ENCODE data around the gene NYAP1.
"Not testable (repeated sequence)": the region's sequence is repeated elsewhere in the genome, so short reads cannot be mapped to it uniquely, and the experiment has no call there.

The NYAP1 gene

DNA sequence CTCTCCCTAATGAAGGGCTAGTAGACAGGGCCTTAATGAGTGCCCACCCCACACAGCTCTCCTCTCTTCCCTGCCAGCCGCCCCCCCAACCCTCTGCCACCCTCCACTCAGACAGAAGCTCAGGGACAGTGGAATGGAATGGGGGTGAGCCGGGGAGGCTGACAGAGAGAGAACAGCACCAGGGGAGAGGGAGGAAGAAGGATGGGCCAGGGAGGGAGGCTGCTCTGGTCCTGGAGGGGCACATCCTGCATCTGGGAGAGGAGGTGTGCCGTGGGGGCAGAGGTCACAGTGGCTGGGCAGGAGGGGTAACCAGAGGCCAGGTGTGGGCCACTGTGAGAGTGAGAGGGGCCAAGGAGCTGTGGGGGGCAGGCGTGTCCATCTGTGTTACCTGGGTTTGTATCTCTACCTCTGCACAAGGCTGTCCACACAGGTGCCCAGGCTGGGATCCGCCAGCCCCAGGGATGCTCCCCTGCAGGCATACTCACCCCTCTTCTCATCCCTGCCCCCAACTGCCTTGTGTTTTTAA lies 2.4 kb downstream of the NYAP1 start:
- Mint-ChIP-seq H3K27ac (no peak overlapping the region), H3K36me3 (ENCODE audit: low read depth) (no peaks in the 10 kb centered on the region), H3K4me3 (peak overlapping the region; percentile 28), H3K27me3 (no peaks in the 10 kb centered on the region), H3K9me3 (no peaks in the 10 kb centered on the region), H3K4me1 (ENCODE audit: low read depth) (peaks cover 7% of the 10 kb centered on the region)

DNA sequence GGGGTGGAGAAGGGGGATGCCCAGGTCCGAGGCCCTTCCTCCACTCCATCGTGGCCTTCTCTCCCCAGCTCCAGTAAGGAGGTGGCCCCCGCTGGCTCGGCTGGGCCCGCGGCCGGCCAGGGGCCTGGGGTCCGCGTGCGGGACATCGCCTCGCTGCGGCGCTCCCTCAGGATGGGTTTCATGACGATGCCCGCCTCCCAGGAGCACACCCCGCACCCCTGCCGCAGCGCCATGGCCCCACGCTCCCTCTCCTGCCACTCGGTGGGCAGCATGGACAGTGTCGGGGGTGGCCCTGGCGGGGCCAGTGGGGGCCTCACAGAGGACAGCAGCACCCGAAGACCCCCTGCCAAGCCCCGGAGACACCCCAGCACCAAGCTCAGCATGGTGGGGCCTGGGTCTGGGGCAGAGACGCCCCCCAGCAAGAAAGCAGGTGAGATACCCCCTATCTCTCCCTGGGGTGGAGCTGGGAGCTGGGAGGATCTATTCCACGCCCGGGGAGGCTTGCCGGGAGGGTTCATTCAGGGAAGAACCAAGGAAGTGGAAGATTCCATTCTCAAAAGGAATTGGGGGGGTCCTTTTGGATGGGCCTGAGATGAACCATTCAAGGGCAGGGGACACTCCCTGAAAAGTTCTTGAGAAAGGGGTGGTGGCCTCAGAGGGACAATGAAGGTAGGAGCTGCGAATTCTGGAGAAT lies 3.2 kb downstream of the NYAP1 start:
- Mint-ChIP-seq H3K36me3 (ENCODE audit: low read depth) (no peaks in the 10 kb centered on the region), H3K27ac (no peak overlapping the region), H3K4me3 (no peak overlapping the region), H3K9me3 (no peaks in the 10 kb centered on the region), H3K4me1 (ENCODE audit: low read depth) (peaks cover 7% of the 10 kb centered on the region), H3K27me3 (no peaks in the 10 kb centered on the region)

DNA sequence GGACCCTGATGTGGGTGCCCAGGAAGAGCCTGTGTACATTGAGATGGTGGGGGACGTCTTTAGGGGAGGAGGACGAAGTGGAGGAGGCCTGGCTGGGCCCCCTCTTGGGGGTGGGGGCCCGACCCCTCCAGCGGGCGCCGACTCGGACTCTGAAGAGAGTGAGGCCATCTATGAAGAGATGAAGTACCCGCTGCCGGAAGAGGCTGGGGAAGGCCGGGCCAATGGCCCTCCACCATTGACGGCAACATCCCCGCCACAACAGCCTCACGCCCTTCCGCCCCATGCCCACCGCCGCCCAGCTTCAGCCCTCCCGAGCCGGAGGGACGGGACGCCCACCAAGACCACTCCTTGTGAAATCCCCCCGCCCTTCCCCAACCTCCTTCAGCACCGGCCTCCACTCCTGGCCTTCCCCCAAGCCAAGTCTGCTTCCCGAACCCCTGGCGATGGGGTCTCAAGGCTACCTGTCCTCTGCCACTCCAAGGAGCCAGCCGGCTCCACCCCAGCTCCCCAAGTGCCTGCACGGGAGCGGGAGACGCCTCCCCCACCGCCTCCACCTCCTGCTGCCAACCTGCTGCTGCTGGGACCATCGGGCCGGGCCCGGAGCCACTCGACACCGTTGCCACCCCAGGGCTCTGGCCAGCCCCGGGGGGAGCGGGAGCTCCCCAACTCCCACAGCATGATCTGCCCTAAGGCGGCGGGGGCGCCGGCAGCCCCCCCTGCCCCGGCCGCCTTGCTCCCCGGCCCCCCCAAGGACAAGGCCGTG lies 4.8 kb downstream of the NYAP1 start:
- Mint-ChIP-seq H3K9me3 (no peaks in the 10 kb centered on the region), H3K27ac (no peak overlapping the region), H3K4me3 (no peak overlapping the region), H3K4me1 (ENCODE audit: low read depth) (peaks cover 11% of the 10 kb centered on the region), H3K36me3 (ENCODE audit: low read depth) (no peaks in the 10 kb centered on the region), H3K27me3 (peaks cover 3% of the 10 kb centered on the region)

DNA sequence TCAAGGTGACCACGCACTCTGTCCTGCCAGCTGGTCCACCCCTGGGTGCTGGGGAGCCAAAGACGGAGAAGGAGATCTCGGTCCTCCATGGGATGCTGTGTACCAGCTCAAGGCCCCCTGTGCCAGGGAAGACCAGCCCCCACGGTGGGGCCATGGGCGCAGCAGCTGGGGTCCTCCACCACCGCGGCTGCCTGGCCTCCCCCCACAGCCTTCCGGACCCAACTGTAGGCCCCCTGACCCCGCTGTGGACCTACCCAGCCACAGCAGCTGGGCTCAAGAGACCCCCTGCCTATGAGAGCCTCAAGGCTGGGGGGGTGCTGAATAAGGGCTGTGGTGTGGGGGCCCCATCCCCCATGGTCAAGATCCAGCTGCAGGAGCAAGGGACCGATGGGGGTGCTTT lies 5.4 kb downstream of the NYAP1 start:
- Mint-ChIP-seq H3K27ac (peak overlapping the region; percentile 38), H3K36me3 (ENCODE audit: low read depth) (no peaks in the 10 kb centered on the region), H3K27me3 (peaks cover 3% of the 10 kb centered on the region), H3K4me1 (ENCODE audit: low read depth) (peaks cover 11% of the 10 kb centered on the region), H3K4me3 (no peak overlapping the region), H3K9me3 (no peaks in the 10 kb centered on the region)

DNA sequence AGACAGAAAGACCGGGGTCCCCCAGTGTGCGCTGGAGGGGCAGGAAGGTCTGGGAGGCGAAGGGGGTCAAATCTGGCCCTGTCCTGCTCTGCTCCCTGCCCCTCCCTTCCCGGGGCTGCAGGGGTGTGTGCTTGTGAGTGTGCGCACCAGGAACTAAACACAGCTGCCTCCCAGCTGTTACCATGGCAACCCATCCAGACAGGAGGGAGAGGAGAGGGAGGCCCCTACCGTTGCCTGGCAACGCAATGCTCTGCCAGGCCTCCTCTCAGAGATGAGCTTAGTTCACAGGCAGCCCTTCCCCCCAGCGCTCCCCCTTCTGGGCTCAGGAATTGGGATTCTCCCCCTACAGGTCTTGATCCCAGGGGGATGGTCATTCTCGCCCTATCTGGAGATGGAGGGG lies 6.1 kb downstream of the NYAP1 start:
- peaks cover 5% of the 10 kb centered on the region for H3K27me3 Mint-ChIP-seq
- H3K27ac Mint-ChIP-seq = no peak overlapping the region
- no peaks in the 10 kb centered on the region for H3K9me3 Mint-ChIP-seq
- H3K4me3 Mint-ChIP-seq = no peak overlapping the region
- H3K4me1 Mint-ChIP-seq (ENCODE audit: low read depth) = peaks cover 11% of the 10 kb centered on the region
- no peaks in the 10 kb centered on the region for H3K36me3 Mint-ChIP-seq (ENCODE audit: low read depth)

DNA sequence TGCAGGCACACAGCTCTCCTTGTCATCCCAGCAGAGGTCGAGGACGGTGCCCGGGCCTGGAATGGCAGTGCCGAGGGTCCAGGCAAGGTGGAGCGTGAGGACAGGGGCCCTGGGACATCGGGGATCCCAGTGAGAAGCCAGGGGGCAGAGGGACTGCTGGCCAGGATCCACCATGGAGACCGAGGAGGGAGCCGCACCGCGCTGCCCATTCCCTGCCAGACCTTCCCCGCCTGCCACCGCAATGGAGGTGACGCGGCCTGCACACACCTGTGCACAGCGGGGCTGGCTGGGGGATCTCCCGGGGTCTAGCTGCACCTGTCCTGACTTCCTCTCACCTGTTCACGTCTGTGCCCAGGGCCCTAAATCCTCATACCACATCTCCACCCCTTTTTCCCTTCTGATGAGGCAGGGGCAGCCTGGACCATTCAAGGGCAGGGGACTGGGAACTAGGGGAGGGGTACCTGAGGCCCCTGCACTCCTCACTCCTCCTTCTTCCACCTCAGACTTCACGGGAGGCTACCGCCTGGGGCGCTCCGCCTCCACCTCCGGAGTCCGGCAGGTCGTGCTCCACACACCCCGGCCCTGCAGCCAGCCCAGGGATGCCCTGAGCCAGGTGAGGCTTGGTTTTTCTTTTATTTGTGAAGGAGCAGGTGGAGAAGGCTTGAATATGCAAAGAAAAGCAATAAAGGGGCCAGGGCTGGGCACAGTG lies 6.9 kb downstream of the NYAP1 start:
- Mint-ChIP-seq H3K4me1 (ENCODE audit: low read depth) (peaks cover 11% of the 10 kb centered on the region), H3K27me3 (peaks cover 7% of the 10 kb centered on the region), H3K4me3 (no peak overlapping the region), H3K27ac (no peak overlapping the region), H3K9me3 (no peaks in the 10 kb centered on the region), H3K36me3 (ENCODE audit: low read depth) (no peaks in the 10 kb centered on the region)

DNA sequence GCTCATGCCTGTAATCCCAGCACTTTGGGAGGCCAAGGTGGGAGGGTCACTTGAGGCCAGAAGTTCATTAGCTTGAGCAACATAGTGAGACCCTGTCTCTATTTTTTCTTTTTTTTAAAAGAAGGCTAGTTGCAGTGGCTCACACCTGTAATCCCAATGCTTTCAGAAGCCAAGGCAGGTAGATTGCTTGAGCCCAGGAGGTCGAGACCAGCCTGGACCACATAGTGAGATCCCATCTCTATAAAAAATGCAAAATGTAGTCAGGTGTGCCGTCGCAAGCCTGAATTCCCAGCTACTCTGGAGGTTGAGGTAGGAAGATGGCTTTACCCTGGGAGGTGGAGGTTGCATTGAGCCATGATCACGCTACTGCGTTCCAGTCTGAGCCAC lies 7.5 kb downstream of the NYAP1 start:
- peaks cover 7% of the 10 kb centered on the region for H3K27me3 Mint-ChIP-seq
- no peak overlapping the region for H3K27ac Mint-ChIP-seq
- H3K9me3 Mint-ChIP-seq = no peaks in the 10 kb centered on the region
- H3K4me1 Mint-ChIP-seq (ENCODE audit: low read depth) = peaks cover 11% of the 10 kb centered on the region
- H3K36me3 Mint-ChIP-seq (ENCODE audit: low read depth) = no peaks in the 10 kb centered on the region
- H3K4me3 Mint-ChIP-seq = no peak overlapping the region

DNA sequence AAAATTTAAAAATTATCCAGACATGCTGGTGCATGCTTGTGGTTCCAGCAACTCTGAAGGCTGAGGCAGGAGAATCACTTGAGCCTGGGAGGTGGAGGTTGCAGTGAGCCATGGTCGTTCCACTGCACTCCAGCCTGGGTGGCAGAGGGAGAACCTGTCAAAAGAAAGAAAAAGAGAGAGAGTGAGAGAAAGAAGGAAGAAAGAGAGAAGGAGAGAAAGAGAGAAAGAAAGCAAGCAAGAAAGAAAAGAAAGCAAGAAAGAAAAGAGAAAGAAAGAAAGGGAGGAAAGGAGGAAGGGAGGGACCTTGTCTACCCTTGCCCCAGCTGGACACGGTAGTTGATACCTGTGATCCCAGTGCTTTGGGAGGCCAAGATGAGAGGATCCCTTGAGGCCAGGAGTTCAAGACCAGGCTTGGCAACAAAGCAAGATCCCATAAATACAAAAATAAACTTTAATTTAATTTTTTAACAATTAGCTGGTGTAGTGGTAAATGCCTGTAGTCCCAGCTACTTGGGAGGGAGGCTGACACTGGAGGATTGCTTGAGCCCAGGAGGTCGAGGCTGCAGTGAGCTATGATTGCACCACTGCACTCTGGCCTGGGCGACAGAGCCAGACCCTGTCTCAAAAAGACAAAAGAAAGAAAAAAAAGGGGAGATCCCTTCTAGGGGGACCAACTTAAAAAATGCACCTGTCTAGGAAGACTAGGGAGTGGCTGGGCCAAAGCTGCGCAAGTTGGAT lies 9.2 kb downstream of the NYAP1 start:
- Mint-ChIP-seq H3K4me1 (ENCODE audit: low read depth) (peaks cover 11% of the 10 kb centered on the region), H3K9me3 (no peaks in the 10 kb centered on the region), H3K4me3 (peak overlapping the region; percentile 61), H3K36me3 (ENCODE audit: low read depth) (no peaks in the 10 kb centered on the region), H3K27ac (peak overlapping the region; percentile 47), H3K27me3 (peaks cover 7% of the 10 kb centered on the region)

DNA sequence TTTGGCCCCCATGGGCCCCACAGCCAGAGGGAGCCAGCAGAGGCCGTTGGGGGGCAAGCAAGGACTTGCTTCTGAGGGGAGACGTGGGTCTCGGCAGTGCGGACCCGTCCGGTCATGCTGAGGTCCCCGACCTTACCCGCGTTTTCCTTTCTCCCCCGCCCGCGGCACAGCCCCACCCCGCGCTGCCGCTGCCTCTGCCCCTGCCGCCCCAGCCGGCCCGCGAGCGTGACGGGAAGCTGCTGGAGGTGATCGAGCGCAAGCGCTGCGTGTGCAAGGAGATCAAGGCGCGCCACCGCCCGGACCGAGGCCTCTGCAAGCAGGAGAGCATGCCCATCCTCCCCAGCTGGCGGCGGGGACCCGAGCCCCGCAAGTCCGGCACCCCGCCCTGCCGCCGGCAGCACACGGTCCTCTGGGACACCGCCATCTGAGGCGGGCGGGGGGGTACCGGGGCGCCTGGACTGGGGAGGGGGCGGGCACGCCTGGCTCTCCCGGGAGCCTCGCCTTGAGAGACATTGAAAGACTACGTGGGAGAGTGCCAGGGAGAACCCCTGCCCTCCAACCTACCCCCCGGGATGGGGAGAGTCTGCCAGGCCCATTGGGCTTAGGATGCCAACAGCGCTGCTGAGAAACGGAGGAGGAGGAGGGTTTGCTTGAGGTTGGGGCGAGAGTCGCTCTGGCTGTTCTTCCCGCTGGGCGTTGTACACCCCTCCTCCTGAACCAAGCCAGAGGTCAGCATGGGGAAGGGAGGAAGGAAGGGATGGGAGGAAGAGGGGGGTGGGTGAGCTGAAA lies 9.9 kb downstream of the NYAP1 start:
- Mint-ChIP-seq H3K36me3 (ENCODE audit: low read depth) (no peaks in the 10 kb centered on the region), H3K4me3 (peak overlapping the region; percentile 61), H3K27me3 (peaks cover 7% of the 10 kb centered on the region), H3K4me1 (ENCODE audit: low read depth) (peaks cover 11% of the 10 kb centered on the region), H3K27ac (peak overlapping the region; percentile 16), H3K9me3 (no peaks in the 10 kb centered on the region)

DNA sequence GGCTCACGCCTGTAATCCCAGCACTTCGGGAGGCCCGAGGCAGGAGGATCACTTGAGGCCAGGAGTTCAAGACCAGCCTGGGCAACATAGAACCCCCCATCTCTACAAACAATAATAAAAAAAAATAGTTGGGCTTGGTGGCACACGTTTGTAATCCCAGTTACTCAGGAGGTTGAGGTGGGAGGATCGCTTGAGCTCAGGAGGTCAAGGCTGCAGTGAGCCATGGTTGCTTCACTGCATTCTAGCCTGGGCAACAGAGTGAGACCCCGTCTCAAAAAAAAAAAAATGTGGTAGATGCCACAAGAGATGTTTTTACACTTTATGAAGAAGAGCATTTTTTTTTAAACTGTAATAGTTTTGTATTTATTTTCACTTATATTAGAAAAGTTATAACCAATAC lies 12.8 kb downstream of the NYAP1 start:
- Mint-ChIP-seq H3K27ac (no peak overlapping the region), H3K4me1 (ENCODE audit: low read depth) (peaks cover 11% of the 10 kb centered on the region)

DNA sequence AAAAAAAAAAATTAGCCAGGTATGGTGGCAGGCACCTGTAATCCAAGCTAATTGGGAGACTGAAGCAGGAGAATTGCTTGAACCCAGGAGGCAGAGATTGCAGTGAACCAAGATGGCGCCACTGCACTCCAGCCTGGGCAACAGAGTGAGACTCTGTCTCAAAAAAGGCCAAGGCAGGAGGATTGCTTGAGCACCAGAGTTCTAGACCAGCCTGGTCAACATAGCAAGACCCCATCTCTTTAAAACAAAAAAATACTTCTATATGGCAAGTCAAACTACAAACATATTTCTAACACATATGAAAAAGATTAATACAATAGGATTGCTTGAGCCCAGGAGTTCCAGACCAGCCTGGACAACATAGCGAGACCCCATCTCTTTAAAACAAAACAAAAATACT lies 17.0 kb downstream of the NYAP1 start:
- not testable (repeated sequence) for H3K4me1 Mint-ChIP-seq (ENCODE audit: low read depth); H3K27me3 Mint-ChIP-seq; H3K9me3 Mint-ChIP-seq; H3K36me3 Mint-ChIP-seq (ENCODE audit: low read depth); H3K27ac Mint-ChIP-seq; H3K4me3 Mint-ChIP-seq

More for the DNA sequence above, 12.8 kb downstream of the NYAP1 start:
- no peaks in the 10 kb centered on the region for H3K36me3 Mint-ChIP-seq (ENCODE audit: low read depth)
- H3K27me3 Mint-ChIP-seq = peaks cover 7% of the 10 kb centered on the region
- H3K4me3 Mint-ChIP-seq = no peak overlapping the region
- H3K9me3 Mint-ChIP-seq = no peaks in the 10 kb centered on the region

DNA sequence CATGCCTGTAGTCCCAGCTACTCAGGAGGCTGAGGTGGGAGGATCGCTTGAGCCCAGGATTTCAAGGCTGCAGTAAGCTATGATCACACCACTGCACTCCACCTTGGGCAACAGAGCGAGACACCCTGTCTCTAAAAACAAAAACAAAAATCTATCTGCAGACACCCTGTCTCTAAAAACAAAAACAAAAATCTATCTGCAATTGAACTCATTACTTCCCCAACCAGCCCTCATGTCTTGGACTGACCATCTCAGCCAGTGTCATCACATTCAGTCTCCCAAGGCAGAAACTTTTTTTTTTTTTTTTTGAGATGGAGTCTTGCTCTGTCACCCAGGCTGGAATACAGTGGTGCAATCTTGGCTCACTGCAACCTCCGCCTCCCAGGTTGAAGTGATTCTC lies 20.3 kb downstream of the NYAP1 start:
- not testable (repeated sequence) for H3K36me3 Mint-ChIP-seq (ENCODE audit: low read depth); H3K9me3 Mint-ChIP-seq; H3K27me3 Mint-ChIP-seq; H3K4me1 Mint-ChIP-seq (ENCODE audit: low read depth); H3K27ac Mint-ChIP-seq; H3K4me3 Mint-ChIP-seq

DNA sequence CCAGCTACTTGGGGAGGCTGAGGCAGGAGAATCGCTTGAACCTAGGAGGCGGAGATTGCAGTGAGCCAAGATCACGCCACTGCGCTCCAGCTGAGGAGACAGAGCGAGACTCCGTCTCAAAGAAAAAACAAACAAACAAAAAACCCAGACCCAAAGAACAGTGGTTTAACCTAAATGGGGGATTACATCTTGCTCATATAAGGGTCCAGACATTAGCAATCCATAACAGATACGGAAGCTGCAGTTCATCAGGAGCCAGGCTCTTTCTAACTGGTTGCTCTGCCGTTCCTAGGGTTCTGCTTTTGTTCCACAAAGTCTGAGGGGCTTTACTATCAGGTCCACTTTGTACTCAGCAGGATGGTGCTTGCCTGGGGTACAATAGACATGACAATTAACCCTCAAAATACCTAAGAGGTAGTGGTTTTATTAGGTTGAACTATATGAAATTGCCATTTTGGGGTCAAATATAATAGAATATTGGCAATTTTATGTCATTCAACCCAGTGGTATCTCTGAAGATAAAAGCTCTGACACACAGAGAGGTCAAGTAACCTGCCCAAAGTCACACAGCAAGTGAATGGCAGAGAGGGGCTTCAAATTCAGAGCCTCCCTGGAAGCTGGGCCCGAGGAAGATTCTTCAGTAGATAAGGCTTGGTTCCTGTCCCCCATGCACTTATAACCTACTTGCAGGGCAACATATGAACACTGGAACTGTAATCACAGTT lies 21.3 kb downstream of the NYAP1 start:
- no peak overlapping the region for H3K4me3 Mint-ChIP-seq
- no peaks in the 10 kb centered on the region for H3K9me3 Mint-ChIP-seq
- no peaks in the 10 kb centered on the region for H3K27me3 Mint-ChIP-seq
- no peak overlapping the region for H3K27ac Mint-ChIP-seq
- H3K36me3 Mint-ChIP-seq (ENCODE audit: low read depth) = no peaks in the 10 kb centered on the region
- no peaks in the 10 kb centered on the region for H3K4me1 Mint-ChIP-seq (ENCODE audit: low read depth)
